ENCODE results near the gene HECTD4. TPM values are rescaled to one million over a fixed set of nuclear protein-coding genes. Genes with fewer than 3 reads are reported as not detected.

HECTD4 gene
- total RNA-seq, 1 experiment from 2014 or later = 51.3 TPM

DNA sequence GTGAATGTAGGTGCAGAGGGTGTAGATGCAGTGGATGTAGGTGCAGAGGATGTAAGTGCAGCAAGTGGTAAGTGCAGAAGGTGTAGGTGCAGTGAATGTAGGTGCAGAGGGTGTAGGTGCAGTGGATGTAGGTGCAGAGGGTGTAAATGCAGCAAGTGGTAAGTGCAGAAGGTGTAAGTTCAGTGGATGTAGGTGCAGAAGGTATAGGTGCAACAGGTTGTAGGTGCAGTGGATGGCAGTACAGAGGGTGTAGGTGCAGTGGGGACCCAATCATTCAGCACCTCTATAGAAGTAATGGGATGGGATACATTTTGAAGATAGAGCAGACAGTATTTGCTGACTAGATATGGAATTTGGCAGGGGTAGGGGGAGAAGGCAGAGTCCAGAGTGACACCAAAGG is 85.0 kb downstream of the HECTD4 start:
- H3K27me3 ChIP-seq (ENCODE audit: control insufficient read depth, insufficient read depth, low read length) = no peaks in the 10 kb centered on the region
- CTCF ChIA-PET = no interaction called here
- in situ Hi-C loops (cut with HindIII; ENCODE audit: low pct_unique_long_range_greater_than_20kb, low sequenced_read_pairs) = no loop called here
- H3K27ac ChIP-seq (ENCODE audit: low read length) = no peak overlapping the region
- no peaks in the 10 kb centered on the region for H3K9me3 ChIP-seq (ENCODE audit: control insufficient read depth, insufficient read depth, low read depth, low read length)
- TF ChIP-seq SIN3A (IDR thresholded peaks at IDR 0.05; ENCODE audit: borderline replicate concordance, insufficient read depth, low read depth, low read length) = no peak
- TF ChIP-seq, protein P1, sequence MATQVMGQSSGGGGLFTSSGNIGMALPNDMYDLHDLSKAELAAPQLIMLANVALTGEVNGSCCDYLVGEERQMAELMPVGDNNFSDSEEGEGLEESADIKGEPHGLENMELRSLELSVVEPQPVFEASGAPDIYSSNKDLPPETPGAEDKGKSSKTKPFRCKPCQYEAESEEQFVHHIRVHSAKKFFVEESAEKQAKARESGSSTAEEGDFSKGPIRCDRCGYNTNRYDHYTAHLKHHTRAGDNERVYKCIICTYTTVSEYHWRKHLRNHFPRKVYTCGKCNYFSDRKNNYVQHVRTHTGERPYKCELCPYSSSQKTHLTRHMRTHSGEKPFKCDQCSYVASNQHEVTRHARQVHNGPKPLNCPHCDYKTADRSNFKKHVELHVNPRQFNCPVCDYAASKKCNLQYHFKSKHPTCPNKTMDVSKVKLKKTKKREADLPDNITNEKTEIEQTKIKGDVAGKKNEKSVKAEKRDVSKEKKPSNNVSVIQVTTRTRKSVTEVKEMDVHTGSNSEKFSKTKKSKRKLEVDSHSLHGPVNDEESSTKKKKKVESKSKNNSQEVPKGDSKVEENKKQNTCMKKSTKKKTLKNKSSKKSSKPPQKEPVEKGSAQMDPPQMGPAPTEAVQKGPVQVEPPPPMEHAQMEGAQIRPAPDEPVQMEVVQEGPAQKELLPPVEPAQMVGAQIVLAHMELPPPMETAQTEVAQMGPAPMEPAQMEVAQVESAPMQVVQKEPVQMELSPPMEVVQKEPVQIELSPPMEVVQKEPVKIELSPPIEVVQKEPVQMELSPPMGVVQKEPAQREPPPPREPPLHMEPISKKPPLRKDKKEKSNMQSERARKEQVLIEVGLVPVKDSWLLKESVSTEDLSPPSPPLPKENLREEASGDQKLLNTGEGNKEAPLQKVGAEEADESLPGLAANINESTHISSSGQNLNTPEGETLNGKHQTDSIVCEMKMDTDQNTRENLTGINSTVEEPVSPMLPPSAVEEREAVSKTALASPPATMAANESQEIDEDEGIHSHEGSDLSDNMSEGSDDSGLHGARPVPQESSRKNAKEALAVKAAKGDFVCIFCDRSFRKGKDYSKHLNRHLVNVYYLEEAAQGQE (IDR thresholded peaks at IDR 0.05; ENCODE audit: insufficient read depth in 1 of 2, low read depth in 2 of 2, low read length in 1 of 2) = no peak
- no TSS peak for BruUV-seq (replicated peaks)
- no peaks in the 10 kb centered on the region for H3K36me3 ChIP-seq (ENCODE audit: control insufficient read depth, insufficient read depth, low read length)
- POLR2A ChIA-PET = no interaction called here
- ATAC-seq = no peak
- no peaks in the 10 kb centered on the region for H3K4me1 ChIP-seq (ENCODE audit: control insufficient read depth, insufficient read depth, low read length)
- intact Hi-C loops (cut with micrococcal nuclease; ENCODE audit: unreplicated experiment) = no loop called here
- no peak overlapping the region for H3K4me3 ChIP-seq (ENCODE audit: low read depth in 2 of 2, low read length in 2 of 2)
- no peak for DNase-seq (ENCODE audit: low read depth, low spot score)

DNA sequence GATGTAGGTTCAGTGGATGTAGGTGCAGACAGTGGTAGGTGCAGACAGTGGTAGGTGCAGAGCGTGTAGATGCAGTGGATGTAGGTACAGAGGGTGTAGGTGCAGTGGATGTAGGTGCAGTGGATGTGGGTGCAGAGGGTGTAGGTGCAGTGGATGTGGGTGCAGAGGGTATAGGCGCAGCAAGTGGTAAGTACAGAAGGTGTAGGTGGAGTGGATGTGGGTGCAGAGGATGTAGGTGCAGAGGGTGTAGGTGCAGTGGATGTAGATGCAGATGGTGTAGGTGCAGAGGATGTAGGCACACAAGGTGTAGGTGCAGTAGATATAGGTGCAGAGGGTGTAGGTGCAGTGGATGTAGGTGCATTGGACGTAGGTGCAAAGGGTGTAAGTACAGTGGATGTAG is 86.0 kb downstream of the HECTD4 start:
- Histone ChIP-seq H3K27me3 (ENCODE audit: control insufficient read depth, insufficient read depth, low read length) (no peaks in the 10 kb centered on the region), H3K9me3 (ENCODE audit: control insufficient read depth, insufficient read depth, low read depth, low read length) (no peaks in the 10 kb centered on the region), H3K27ac (ENCODE audit: low read length) (no peak overlapping the region), H3K36me3 (ENCODE audit: control insufficient read depth, insufficient read depth, low read length) (no peaks in the 10 kb centered on the region), H3K4me3 (ENCODE audit: low read depth in 2 of 2, low read length in 2 of 2) (no peak overlapping the region), H3K4me1 (ENCODE audit: control insufficient read depth, insufficient read depth, low read length) (no peaks in the 10 kb centered on the region)
- DNase-seq (ENCODE audit: low read depth, low spot score) (no peak), ATAC-seq (no peak)
- TF ChIP-seq, protein P1 (IDR thresholded peaks at IDR 0.05; ENCODE audit: insufficient read depth in 1 of 2, low read depth in 2 of 2, low read length in 1 of 2) = no peak
- TF ChIP-seq, protein P2, sequence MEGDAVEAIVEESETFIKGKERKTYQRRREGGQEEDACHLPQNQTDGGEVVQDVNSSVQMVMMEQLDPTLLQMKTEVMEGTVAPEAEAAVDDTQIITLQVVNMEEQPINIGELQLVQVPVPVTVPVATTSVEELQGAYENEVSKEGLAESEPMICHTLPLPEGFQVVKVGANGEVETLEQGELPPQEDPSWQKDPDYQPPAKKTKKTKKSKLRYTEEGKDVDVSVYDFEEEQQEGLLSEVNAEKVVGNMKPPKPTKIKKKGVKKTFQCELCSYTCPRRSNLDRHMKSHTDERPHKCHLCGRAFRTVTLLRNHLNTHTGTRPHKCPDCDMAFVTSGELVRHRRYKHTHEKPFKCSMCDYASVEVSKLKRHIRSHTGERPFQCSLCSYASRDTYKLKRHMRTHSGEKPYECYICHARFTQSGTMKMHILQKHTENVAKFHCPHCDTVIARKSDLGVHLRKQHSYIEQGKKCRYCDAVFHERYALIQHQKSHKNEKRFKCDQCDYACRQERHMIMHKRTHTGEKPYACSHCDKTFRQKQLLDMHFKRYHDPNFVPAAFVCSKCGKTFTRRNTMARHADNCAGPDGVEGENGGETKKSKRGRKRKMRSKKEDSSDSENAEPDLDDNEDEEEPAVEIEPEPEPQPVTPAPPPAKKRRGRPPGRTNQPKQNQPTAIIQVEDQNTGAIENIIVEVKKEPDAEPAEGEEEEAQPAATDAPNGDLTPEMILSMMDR (IDR thresholded peaks at IDR 0.05) = no peak
- TF ChIP-seq POLR2AphosphoS5 (IDR thresholded peaks at IDR 0.05; ENCODE audit: low read depth, low read length) = no peak
- no peak for TF ChIP-seq SIN3A (IDR thresholded peaks at IDR 0.05; ENCODE audit: borderline replicate concordance, insufficient read depth, low read depth, low read length)
- no peak for TF ChIP-seq TCF7L2 (IDR thresholded peaks at IDR 0.05; ENCODE audit: low read depth, low read length)
- POLR2A ChIA-PET = no interaction called here
- intact Hi-C loops (cut with micrococcal nuclease; ENCODE audit: unreplicated experiment) (no loop called here), in situ Hi-C loops (cut with HindIII; ENCODE audit: low pct_unique_long_range_greater_than_20kb, low sequenced_read_pairs) (no loop called here)
- CTCF ChIA-PET = no interaction called here
- no TSS peak for BruUV-seq (replicated peaks)

Data from Panc1 (cell line).